GM10248 (cell line): Measurements from ENCODE around the gene OR4D11.
"Not testable (repeated sequence)": the region's sequence is repeated elsewhere in the genome, so short reads cannot be mapped to it uniquely, and the experiment has no call there.

ENCODE experiments used
- CTCF ChIA-PET: fragments of 300-600 bp; sonication (Branson Sonifier 250); formaldehyde crosslinking; extraction: SDS; loops from one replicate; lab custom pipeline; 2021; ENCODE audit warnings: antibody characterized with exemption; lab: Yijun Ruan, JAX
- POLR2A ChIA-PET: fragments of 350-650 bp; sonication (Branson Sonifier 250); formaldehyde crosslinking; extraction: SDS; loops from one replicate; lab custom pipeline; 2020; ENCODE audit warnings: antibody characterized with exemption; lab: Yijun Ruan, JAX
- DNase-seq: peaks from one replicate; pipeline ENCODE4 v3.0.0; 2012; ENCODE audit errors: extremely low spot score
- TF ChIP-seq, protein P1 (sequence below): IDR thresholded peaks from 2 replicates; pipeline ENCODE4 v1.5.1; 2012; ENCODE audit warnings: mild to moderate bottlenecking, low read depth; ENCODE audit errors: extremely low read depth, missing control alignments, control extremely low read depth

The OR4D11 gene

DNA sequence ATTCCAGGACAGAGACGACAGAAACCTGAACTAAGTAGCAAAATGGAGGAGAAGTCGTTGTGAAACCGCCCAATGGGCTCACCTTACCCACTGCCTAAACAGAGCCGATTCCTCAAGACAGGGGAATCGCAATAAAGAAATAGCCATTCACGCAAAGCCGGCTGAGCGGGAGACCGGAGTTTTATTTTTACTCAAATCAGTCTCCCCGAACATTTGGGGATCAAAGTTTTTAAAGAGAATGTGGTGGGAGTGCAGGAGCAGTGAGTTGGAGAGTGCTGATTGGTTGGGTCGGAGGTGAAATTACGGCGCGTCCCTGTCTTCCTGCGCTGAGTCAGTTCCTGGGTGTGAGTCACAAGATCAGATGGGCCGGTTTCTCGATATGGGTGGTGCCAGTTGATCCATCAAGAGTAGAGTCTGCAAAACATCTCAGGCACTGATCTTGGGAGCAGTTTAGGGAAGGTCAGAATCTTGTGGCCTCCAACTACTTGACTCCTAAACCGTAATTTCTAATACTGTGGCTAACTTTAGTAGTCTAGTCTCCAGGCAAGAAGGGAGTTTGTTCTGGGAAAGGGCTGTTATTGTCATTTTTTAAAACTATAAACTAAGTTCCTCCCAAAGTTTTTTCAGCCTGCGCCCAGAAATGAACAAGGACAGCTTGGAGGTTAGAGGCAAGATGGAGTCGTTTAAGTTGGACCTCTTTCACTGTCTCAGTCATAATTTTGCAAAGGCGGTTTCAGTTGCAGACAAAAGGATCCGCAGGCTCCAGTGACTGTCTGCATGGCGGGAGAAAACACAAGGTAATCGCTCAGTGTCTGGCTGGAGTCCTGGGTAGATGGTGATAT lies 42.0 kb downstream of the OR4D11 start:
- DNase-seq, result no peak
- TF ChIP-seq, protein P1, sequence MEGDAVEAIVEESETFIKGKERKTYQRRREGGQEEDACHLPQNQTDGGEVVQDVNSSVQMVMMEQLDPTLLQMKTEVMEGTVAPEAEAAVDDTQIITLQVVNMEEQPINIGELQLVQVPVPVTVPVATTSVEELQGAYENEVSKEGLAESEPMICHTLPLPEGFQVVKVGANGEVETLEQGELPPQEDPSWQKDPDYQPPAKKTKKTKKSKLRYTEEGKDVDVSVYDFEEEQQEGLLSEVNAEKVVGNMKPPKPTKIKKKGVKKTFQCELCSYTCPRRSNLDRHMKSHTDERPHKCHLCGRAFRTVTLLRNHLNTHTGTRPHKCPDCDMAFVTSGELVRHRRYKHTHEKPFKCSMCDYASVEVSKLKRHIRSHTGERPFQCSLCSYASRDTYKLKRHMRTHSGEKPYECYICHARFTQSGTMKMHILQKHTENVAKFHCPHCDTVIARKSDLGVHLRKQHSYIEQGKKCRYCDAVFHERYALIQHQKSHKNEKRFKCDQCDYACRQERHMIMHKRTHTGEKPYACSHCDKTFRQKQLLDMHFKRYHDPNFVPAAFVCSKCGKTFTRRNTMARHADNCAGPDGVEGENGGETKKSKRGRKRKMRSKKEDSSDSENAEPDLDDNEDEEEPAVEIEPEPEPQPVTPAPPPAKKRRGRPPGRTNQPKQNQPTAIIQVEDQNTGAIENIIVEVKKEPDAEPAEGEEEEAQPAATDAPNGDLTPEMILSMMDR, result no peak
- ChIA-PET CTCF (no interaction called here), POLR2A (no interaction called here)

DNA sequence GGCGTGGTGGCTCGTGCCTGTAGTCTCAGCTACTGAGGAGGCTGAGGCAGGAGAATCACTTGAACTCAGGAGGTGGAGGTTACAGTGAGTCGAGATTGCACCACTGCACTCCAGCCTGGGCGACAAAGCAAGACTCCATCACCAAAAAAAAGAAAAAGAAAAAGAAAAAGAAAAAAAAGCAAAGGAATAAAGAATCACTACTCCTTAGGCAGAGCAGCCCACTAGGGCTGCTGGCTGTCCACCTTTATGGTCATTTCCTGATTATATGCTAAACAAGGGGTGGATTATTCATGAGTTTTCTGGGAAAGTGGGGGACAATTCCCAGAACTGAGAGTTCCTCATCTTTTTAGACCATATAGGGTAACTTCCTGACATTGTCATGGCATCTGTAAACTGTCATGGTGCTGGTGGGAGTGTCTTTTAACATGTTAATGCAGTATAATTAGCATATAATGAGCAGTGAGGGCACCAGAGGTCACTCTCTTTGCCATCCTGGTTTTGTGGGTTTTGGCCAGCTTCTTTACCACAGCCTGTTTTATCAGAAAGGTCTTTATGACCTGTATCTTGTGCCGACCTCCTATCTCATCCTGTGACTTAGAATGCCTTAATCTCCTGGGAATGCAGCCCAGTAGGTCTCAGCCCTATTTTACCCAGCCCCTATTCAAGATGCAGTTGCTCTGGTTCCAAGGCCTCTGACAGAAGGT lies 44.4 kb downstream of the OR4D11 start:
- CTCF ChIA-PET, result interaction anchor here (1.4 kb wide), 2 partner anchors 10 to 12 kb away, joined by 3 to 11 read pairs; no protein-coding TSS in a partner anchor
- DNase-seq, POLR2A ChIA-PET: not testable (repeated sequence)

DNA sequence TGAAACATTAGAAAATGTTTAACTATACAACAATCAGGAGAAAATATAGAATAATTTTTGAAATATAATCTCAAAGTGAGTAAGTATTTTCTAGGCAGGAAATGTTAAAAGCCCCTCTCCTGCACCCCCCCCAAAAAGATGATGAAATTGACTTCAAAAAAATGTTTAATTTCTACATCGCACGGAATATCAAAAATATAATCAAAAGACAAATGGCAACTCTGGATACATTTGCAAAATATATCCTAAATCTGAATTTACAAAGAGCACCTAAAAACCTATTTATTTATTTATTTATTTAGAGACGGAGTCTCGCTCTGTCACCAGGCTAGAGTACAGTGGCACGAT lies 44.9 kb downstream of the OR4D11 start:
- POLR2A ChIA-PET, result no interaction called here
- CTCF ChIA-PET, result interaction anchor here (1.5 to 3.5 kb wide), 3 partner anchors 10 to 19 kb away, joined by 4 to 28 read pairs (median 5); no protein-coding TSS in a partner anchor
- DNase-seq, result no peak
- TF ChIP-seq, protein P1, result no peak

DNA sequence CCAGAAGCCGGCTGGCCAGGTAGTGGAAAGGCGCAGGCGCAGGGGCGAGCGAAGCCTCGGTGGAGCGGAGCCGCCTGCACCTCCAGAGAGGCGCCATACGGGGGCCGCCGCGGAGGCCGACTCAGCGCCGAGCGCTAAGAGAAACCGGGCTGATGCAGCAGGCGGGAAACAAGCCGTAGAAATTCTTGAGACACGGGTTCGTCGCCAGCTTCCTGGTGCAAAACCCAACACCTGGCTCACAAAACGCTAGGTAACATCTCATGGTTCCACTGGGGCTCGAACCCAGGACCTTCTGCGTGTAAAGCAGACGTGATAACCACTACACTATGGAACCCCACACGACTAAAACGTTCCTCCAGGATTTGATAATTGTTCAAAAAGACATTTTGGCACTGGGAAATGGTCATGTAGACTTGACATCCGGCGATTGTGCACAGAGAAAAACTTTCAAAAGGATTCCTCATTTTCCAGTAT lies 47.0 kb downstream of the OR4D11 start:
- DNase-seq, result peak; percentile 83
- POLR2A ChIA-PET, result interaction anchor here (0.5 to 1.8 kb wide), 3 partner anchors 11 to 405 kb away, joined by 3 to 4 read pairs (median 3); no protein-coding TSS in a partner anchor
- TF ChIP-seq, protein P1, result peak; percentile 45
- CTCF ChIA-PET, result interaction anchor here (1.7 to 3.5 kb wide), 2 partner anchors 12 to 122 kb away, joined by 4 to 28 read pairs; no protein-coding TSS in a partner anchor

DNA sequence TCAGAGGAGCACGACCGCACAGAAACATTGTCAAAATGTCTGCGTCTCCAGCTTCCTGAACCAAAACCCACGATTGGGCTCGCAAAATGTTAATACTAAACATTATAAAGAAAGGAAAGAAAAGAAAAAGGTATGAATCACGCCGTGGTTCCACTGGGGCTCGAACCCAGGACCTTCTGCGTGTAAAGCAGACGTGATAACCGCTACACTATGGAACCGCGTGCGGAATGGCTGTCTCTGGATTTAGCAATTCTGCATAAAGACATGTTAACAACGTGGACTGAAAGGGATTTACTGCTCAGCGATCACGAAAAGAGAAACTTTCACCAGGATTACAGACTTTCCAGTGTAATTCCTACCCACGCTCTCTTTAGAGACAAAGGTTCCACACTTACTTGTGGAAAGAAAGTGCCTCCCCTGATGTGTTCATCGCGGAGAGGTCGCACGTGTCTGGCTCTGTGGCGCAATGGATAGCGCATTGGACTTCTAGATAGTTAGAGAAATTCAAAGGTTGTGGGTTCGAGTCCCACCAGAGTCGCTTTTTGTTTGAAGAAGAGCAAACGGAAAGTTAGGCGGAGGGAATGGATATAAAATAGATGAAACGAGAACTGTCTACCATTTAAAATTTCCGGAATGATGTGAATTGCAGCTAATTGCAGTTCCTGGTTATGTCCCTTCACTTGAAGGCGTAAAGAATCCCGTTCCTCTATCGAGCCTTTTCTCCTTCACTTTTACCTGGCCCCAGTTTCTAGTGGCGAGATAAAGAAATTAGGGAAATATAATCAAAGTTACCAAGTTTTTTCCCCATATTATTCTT lies 47.7 kb downstream of the OR4D11 start:
- ChIA-PET CTCF (interaction anchor here (1.7 to 3.5 kb wide), 2 partner anchors 13 to 121 kb away, joined by 4 to 28 read pairs; no protein-coding TSS in a partner anchor), POLR2A (no interaction called here)
- TF ChIP-seq, protein P1, result no peak
- DNase-seq, result peak; percentile 39

DNA sequence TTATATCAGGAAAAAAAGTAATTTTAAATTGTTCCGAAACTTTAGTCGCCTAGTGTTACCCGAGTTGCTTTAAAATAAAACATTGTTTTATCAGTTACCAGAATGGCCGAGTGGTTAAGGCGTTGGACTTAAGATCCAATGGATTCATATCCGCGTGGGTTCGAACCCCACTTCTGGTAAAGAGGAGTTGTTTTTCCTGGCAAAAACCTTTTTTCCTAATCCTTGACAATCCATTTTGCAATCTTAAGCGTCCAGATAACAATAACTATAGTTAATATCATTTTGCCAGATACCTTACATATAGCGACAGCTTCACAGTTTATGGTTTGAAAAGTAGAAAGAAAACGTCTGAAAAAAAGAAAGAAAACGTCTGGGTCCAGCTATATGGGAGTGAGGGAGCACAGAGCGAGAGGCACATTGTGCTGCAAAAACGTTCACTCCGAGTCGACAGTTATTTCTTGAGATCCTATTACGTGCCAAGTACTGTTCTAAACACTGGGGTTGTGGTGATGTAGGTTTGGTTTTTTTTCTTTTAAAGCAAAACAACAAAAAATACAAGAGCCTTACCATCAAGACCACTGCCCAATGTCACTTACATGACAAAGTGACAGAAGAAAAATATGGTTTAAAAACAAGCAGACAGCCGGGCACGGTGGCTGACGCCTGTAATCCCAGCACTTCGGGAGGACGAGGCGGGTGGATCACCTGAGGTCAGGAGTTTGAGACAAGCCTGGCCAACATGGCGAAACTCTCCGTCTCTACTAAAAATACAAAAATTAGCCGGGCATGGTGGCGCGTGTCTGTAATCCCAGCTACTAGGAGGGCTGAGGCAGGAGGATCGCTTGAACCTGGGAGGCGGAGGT lies 48.5 kb downstream of the OR4D11 start:
- ChIA-PET POLR2A (no interaction called here), CTCF (interaction anchor here (3.5 kb wide), 1 partner anchor 14 kb away, joined by 28 read pairs; no protein-coding TSS in a partner anchor)
- no peak for DNase-seq
- TF ChIP-seq, protein P1, result no peak
